Karpas-422 (cell line): ENCODE data around the gene TMPRSS13. TPM values are rescaled to one million over a fixed set of nuclear protein-coding genes. Genes with fewer than 3 reads are reported as not detected.

ENCODE experiments used
- DNase-seq: peaks from one replicate; pipeline ENCODE4 v3.0.0-alpha.2; 2015
- H2AFZ ChIP-seq: fragments of 200-600 bp; sonication (generic); 2 replicates; pipeline ENCODE4 v1.6.1; 2014; ENCODE audit warnings: antibody characterized with exemption, low read length, mixed read lengths
- H3K27ac ChIP-seq: fragments of 200-600 bp; sonication (generic); 2 replicates; pipeline ENCODE4 v1.5.1; 2014; ENCODE audit warnings: mild to moderate bottlenecking, low read length, moderate library complexity
- H3K27me3 ChIP-seq: fragments of 200-600 bp; sonication (generic); 2 replicates; pipeline ENCODE4 v1.6.1; 2014; ENCODE audit warnings: low read length, mixed read lengths
- H3K36me3 ChIP-seq: fragments of 200-600 bp; sonication (generic); 2 replicates; pipeline ENCODE4 v1.6.1; 2014; ENCODE audit warnings: low read length, mixed read lengths; ENCODE audit not compliant: insufficient read depth
- H3K4me1 ChIP-seq: fragments of 200-600 bp; sonication (generic); 2 replicates; pipeline ENCODE4 v1.6.1; 2014; ENCODE audit warnings: mild to moderate bottlenecking, low read length, mixed read lengths
- H3K4me2 ChIP-seq: fragments of 200-600 bp; sonication (generic); 2 replicates; pipeline ENCODE4 v1.6.1; 2014; ENCODE audit warnings: low read length, low read depth, mild to moderate bottlenecking; ENCODE audit not compliant: poor library complexity, severe bottlenecking
- H3K4me3 ChIP-seq: fragments of 200-600 bp; sonication (generic); 2 replicates; pipeline ENCODE4 v1.5.1; 2014; ENCODE audit warnings: mild to moderate bottlenecking, antibody characterized with exemption, low read length, mixed read lengths
- H3K79me2 ChIP-seq: fragments of 200-600 bp; sonication (generic); 2 replicates; pipeline ENCODE4 v1.6.1; 2014; ENCODE audit warnings: mild to moderate bottlenecking, low read length, mixed read lengths
- H3K9ac ChIP-seq: fragments of 200-600 bp; sonication (generic); 2 replicates; pipeline ENCODE4 v1.6.0; 2014; ENCODE audit warnings: low read length
- H3K9me2 ChIP-seq: fragments of 200-600 bp; sonication (generic), shearing (Covaris generic); replicated peaks from 2 replicates; pipeline ENCODE4 v1.6.0; 2014; ENCODE audit warnings: mild to moderate bottlenecking, low read length, moderate library complexity; ENCODE audit not compliant: insufficient read depth
- H3K9me3 ChIP-seq: fragments of 300-700, 200-600 bp; sonication (generic); 2 replicates; pipeline ENCODE4 v1.6.1; 2014; ENCODE audit warnings: low read length, mixed read lengths
- H4K20me1 ChIP-seq: fragments of 200-600 bp; sonication (generic); 2 replicates; pipeline ENCODE4 v1.6.1; 2014; ENCODE audit warnings: mild to moderate bottlenecking, antibody characterized with exemption, low read length, low read depth; ENCODE audit not compliant: insufficient read depth
- total RNA-seq: library from RNA; depleted of rRNA; stranded (reverse); fragments of >200 nt; shearing (Covaris generic); gene quantifications from 2 replicates; pipeline ENCODE4 v1.2.3, GENCODE V29; 2014; ENCODE audit warnings: low replicate concordance

The TMPRSS13 gene
- total RNA-seq, 1 experiment from 2014 or later, result 1.1 TPM

DNA sequence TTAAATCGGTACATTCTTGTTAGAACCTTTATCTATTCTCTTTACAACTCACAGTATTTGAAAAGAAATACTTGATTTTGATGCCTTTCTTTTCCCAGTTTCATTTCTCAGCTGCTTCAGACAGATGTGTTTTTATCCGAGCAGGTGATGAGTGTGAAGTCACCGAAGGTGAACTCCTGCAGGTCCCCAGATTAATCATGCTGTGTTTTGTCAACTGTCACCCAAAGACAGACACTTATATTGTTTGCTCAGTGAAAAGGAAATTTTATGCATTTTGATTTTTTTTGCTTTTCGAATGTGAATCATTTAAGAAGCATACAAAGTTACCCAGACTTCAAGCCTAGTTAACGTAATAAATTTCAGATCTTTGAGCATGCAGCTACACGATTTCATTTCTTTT is 7.8 kb upstream of the TMPRSS13 start:
- no peak overlapping the region for H3K27ac ChIP-seq
- H3K4me1 ChIP-seq, result no peaks in the 10 kb centered on the region
- no peaks in the 10 kb centered on the region for H4K20me1 ChIP-seq
- no peak overlapping the region for H2AFZ ChIP-seq
- no peaks in the 10 kb centered on the region for H3K9me3 ChIP-seq
- DNase-seq, result no peak
- H3K4me3 ChIP-seq, result no peak overlapping the region
- no peak overlapping the region for H3K4me2 ChIP-seq
- H3K9ac ChIP-seq, result no peak overlapping the region
- no peaks in the 10 kb centered on the region for H3K27me3 ChIP-seq
- no peaks in the 10 kb centered on the region for H3K79me2 ChIP-seq
- no peaks in the 10 kb centered on the region for H3K36me3 ChIP-seq
- H3K9me2 ChIP-seq, result no peaks in the 10 kb centered on the region

GRCh38 chr11:117934526-117935307 is 5.5 kb upstream of the TMPRSS13 start:
- H3K9me3 ChIP-seq, result no peaks in the 10 kb centered on the region
- H3K27ac ChIP-seq, result no peak overlapping the region
- no peak for DNase-seq
- H3K9ac ChIP-seq, result no peak overlapping the region
- no peaks in the 10 kb centered on the region for H3K27me3 ChIP-seq
- no peaks in the 10 kb centered on the region for H4K20me1 ChIP-seq
- H2AFZ ChIP-seq, result no peak overlapping the region
- no peaks in the 10 kb centered on the region for H3K36me3 ChIP-seq
- no peaks in the 10 kb centered on the region for H3K9me2 ChIP-seq
- no peak overlapping the region for H3K4me2 ChIP-seq
- no peaks in the 10 kb centered on the region for H3K79me2 ChIP-seq
- no peaks in the 10 kb centered on the region for H3K4me1 ChIP-seq
- no peak overlapping the region for H3K4me3 ChIP-seq

DNA sequence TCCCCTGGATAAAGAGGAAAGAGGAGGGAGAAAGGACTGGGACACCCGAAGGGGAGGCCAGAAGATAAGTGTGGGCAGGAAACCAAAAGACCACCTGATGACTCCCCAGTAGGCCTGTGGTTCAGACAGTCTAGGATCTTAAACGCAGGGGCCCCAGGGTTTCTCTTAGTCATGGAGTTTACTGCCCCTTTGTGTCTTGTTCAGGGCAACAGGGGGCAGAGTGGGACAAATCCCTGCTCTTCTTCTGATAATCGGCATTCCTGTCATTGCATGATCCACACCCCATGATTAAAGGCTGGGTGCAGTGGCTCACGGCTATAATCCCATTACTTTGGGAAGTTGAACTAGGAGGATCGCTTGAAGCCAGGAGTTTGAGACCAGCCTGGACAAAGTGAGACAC is 4.7 kb upstream of the TMPRSS13 start:
- H3K9me2 ChIP-seq, result no peaks in the 10 kb centered on the region
- no peak overlapping the region for H3K4me3 ChIP-seq
- H3K9ac ChIP-seq, result no peak overlapping the region
- DNase-seq, result no peak
- H4K20me1 ChIP-seq, result no peaks in the 10 kb centered on the region
- no peaks in the 10 kb centered on the region for H3K27me3 ChIP-seq
- H3K4me2 ChIP-seq, result no peak overlapping the region
- no peak overlapping the region for H2AFZ ChIP-seq
- H3K4me1 ChIP-seq, result no peaks in the 10 kb centered on the region
- no peaks in the 10 kb centered on the region for H3K36me3 ChIP-seq
- H3K79me2 ChIP-seq, result no peaks in the 10 kb centered on the region
- no peak overlapping the region for H3K27ac ChIP-seq
- H3K9me3 ChIP-seq, result no peaks in the 10 kb centered on the region

GRCh38 chr11:117933475-117933874 is 4.3 kb upstream of the TMPRSS13 start:
- Histone ChIP-seq H3K27me3 (no peaks in the 10 kb centered on the region), H3K9me3 (no peaks in the 10 kb centered on the region), H3K36me3 (no peaks in the 10 kb centered on the region), H3K27ac (no peak overlapping the region), H2AFZ (no peak overlapping the region), H3K4me1 (no peaks in the 10 kb centered on the region), H3K9me2 (no peaks in the 10 kb centered on the region), H3K4me2 (no peak overlapping the region), H4K20me1 (no peaks in the 10 kb centered on the region), H3K79me2 (no peaks in the 10 kb centered on the region), H3K9ac (no peak overlapping the region), H3K4me3 (no peak overlapping the region)
- no peak for DNase-seq

- H3K4me3 ChIP-seq, result no peak overlapping the region
- H3K4me1 ChIP-seq, result no peaks in the 10 kb centered on the region
- H3K4me2 ChIP-seq, result no peak overlapping the region
- H3K9me3 ChIP-seq, result no peaks in the 10 kb centered on the region
- no peaks in the 10 kb centered on the region for H3K36me3 ChIP-seq
- no peaks in the 10 kb centered on the region for H3K9me2 ChIP-seq
- no peak overlapping the region for H3K9ac ChIP-seq
- DNase-seq, result no peak
- no peak overlapping the region for H3K27ac ChIP-seq
- no peaks in the 10 kb centered on the region for H3K27me3 ChIP-seq
- no peak overlapping the region for H2AFZ ChIP-seq
- H4K20me1 ChIP-seq, result no peaks in the 10 kb centered on the region
- no peaks in the 10 kb centered on the region for H3K79me2 ChIP-seq
Observed at GRCh38 chr11:117932947-117933346, 3.7 kb upstream of the TMPRSS13 start.

GRCh38 chr11:117932426-117932825 is 3.2 kb upstream of the TMPRSS13 start:
- no peaks in the 10 kb centered on the region for H4K20me1 ChIP-seq
- no peak for DNase-seq
- no peaks in the 10 kb centered on the region for H3K9me2 ChIP-seq
- H2AFZ ChIP-seq, result no peak overlapping the region
- no peak overlapping the region for H3K4me2 ChIP-seq
- no peaks in the 10 kb centered on the region for H3K79me2 ChIP-seq
- H3K9ac ChIP-seq, result no peak overlapping the region
- no peaks in the 10 kb centered on the region for H3K9me3 ChIP-seq
- no peaks in the 10 kb centered on the region for H3K27me3 ChIP-seq
- no peak overlapping the region for H3K27ac ChIP-seq
- H3K36me3 ChIP-seq, result no peaks in the 10 kb centered on the region
- H3K4me1 ChIP-seq, result no peaks in the 10 kb centered on the region
- H3K4me3 ChIP-seq, result no peak overlapping the region

- no peak overlapping the region for H3K4me2 ChIP-seq
- H2AFZ ChIP-seq, result no peak overlapping the region
- H3K36me3 ChIP-seq, result no peaks in the 10 kb centered on the region
- H3K9me2 ChIP-seq, result no peaks in the 10 kb centered on the region
- no peak overlapping the region for H3K9ac ChIP-seq
- no peak overlapping the region for H3K27ac ChIP-seq
- H3K4me3 ChIP-seq, result no peak overlapping the region
- no peaks in the 10 kb centered on the region for H4K20me1 ChIP-seq
- H3K9me3 ChIP-seq, result no peaks in the 10 kb centered on the region
- H3K4me1 ChIP-seq, result no peaks in the 10 kb centered on the region
- DNase-seq, result no peak
- H3K79me2 ChIP-seq, result no peaks in the 10 kb centered on the region
- H3K27me3 ChIP-seq, result no peaks in the 10 kb centered on the region
Observed at GRCh38 chr11:117931971-117932370, 2.8 kb upstream of the TMPRSS13 start.

- Histone ChIP-seq H3K9ac (no peak overlapping the region), H3K9me2 (no peaks in the 10 kb centered on the region), H3K4me3 (no peak overlapping the region), H4K20me1 (no peaks in the 10 kb centered on the region), H3K27me3 (no peaks in the 10 kb centered on the region), H3K4me2 (no peak overlapping the region), H3K27ac (no peak overlapping the region), H3K9me3 (no peaks in the 10 kb centered on the region), H3K4me1 (no peaks in the 10 kb centered on the region), H2AFZ (no peak overlapping the region), H3K36me3 (no peaks in the 10 kb centered on the region), H3K79me2 (no peaks in the 10 kb centered on the region)
- no peak for DNase-seq
Observed at GRCh38 chr11:117931331-117931950, 2.2 kb upstream of the TMPRSS13 start.
